Ishikawa (cell line): Measurements from ENCODE around the gene BHLHA15.

Source experiments
- CEBPB ChIP-seq: IDR thresholded peaks from 2 replicates; pipeline ENCODE4 v1.6.1; 2012
- CREB1 ChIP-seq: IDR thresholded peaks from 2 replicates; pipeline ENCODE4 v1.6.1; 2012; ENCODE audit warnings: low read depth
- EGR1 ChIP-seq: IDR thresholded peaks from 2 replicates; pipeline ENCODE4 v1.6.1; 2012
- EP300 ChIP-seq: IDR thresholded peaks from 2 replicates; pipeline ENCODE4 v1.6.1; 2012; ENCODE audit warnings: borderline replicate concordance
- NFIC ChIP-seq: IDR thresholded peaks from 2 replicates; pipeline ENCODE4 v1.6.1; 2012
- RAD21 ChIP-seq: IDR thresholded peaks from 2 replicates; pipeline ENCODE4 v1.6.1; 2012; ENCODE audit warnings: low read depth
- TAF1 ChIP-seq: IDR thresholded peaks from 2 replicates; pipeline ENCODE4 v1.6.1; 2012; ENCODE audit warnings: low read depth, mild to moderate bottlenecking
- YY1 ChIP-seq: IDR thresholded peaks from 2 replicates; pipeline ENCODE4 v1.6.1; 2012; ENCODE audit warnings: low read depth
- ZBTB7A ChIP-seq: IDR thresholded peaks from 2 replicates; pipeline ENCODE4 v1.6.1; 2012; ENCODE audit warnings: low read depth
- TF ChIP-seq, protein P1 (sequence below): IDR thresholded peaks from 2 replicates; pipeline ENCODE4 v1.6.1; 2012; ENCODE audit warnings: low read depth, mild to moderate bottlenecking
- TF ChIP-seq, protein P2 (sequence below): IDR thresholded peaks from 2 replicates; pipeline ENCODE4 v1.6.1; 2012

- 0 out of 2 replicates have a peak, but pooled peaks have one; percentile 20 for TF ChIP-seq ZBTB7A
- no peak for TF ChIP-seq EP300
- TF ChIP-seq RAD21: no peak
- TF ChIP-seq YY1: no peak
- TF ChIP-seq, protein P1, sequence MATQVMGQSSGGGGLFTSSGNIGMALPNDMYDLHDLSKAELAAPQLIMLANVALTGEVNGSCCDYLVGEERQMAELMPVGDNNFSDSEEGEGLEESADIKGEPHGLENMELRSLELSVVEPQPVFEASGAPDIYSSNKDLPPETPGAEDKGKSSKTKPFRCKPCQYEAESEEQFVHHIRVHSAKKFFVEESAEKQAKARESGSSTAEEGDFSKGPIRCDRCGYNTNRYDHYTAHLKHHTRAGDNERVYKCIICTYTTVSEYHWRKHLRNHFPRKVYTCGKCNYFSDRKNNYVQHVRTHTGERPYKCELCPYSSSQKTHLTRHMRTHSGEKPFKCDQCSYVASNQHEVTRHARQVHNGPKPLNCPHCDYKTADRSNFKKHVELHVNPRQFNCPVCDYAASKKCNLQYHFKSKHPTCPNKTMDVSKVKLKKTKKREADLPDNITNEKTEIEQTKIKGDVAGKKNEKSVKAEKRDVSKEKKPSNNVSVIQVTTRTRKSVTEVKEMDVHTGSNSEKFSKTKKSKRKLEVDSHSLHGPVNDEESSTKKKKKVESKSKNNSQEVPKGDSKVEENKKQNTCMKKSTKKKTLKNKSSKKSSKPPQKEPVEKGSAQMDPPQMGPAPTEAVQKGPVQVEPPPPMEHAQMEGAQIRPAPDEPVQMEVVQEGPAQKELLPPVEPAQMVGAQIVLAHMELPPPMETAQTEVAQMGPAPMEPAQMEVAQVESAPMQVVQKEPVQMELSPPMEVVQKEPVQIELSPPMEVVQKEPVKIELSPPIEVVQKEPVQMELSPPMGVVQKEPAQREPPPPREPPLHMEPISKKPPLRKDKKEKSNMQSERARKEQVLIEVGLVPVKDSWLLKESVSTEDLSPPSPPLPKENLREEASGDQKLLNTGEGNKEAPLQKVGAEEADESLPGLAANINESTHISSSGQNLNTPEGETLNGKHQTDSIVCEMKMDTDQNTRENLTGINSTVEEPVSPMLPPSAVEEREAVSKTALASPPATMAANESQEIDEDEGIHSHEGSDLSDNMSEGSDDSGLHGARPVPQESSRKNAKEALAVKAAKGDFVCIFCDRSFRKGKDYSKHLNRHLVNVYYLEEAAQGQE: no peak
- TF ChIP-seq, protein P2, sequence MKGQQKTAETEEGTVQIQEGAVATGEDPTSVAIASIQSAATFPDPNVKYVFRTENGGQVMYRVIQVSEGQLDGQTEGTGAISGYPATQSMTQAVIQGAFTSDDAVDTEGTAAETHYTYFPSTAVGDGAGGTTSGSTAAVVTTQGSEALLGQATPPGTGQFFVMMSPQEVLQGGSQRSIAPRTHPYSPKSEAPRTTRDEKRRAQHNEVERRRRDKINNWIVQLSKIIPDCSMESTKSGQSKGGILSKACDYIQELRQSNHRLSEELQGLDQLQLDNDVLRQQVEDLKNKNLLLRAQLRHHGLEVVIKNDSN: no peak
- no peak for TF ChIP-seq CREB1
- peak; percentile 1; the same call in 1 of the 2 replicates for TF ChIP-seq TAF1
- no peak for TF ChIP-seq EGR1
- TF ChIP-seq NFIC: no peak
- no peak for TF ChIP-seq CEBPB
These were observed 41.3 kb downstream of the BHLHA15 start for GRCh38 chr7:98252425-98253054.
